BE2C (cell line): ENCODE measurements around the gene FAM9A.
A peak's percentile ranks its signal among the peaks of the same experiment; 100 is the strongest.

Experiments used
- DNase-seq: peaks from one replicate; pipeline ENCODE4 v3.0.0-alpha.2; 2020
- H3K27me3 ChIP-seq: fragments of 250-450 bp; sonication (Bioruptor Pico); 2 replicates; pipeline ENCODE4 v1.5.1; 2020; ENCODE audit warnings: mild to moderate bottlenecking
- H3K36me3 ChIP-seq: fragments of 250-450 bp; sonication (Bioruptor Pico); 2 replicates; pipeline ENCODE4 v1.5.1; 2020; ENCODE audit warnings: mild to moderate bottlenecking
- H3K4me1 ChIP-seq: fragments of 250-450 bp; sonication (Bioruptor Pico); 2 replicates; pipeline ENCODE4 v1.5.1; 2020
- H3K4me3 ChIP-seq: 2 replicates; pipeline ENCODE4 v1.5.1; 2011; ENCODE audit warnings: low read depth, low read length
- H3K9me3 ChIP-seq: fragments of 250-450 bp; sonication (Bioruptor Pico); 2 replicates; pipeline ENCODE4 v1.5.1; 2020
- TF ChIP-seq, protein P1 (sequence below): IDR thresholded peaks from 2 replicates; pipeline ENCODE4 v1.5.1; 2012; ENCODE audit warnings: mild to moderate bottlenecking, low read depth, low read length

The FAM9A gene

GRCh38 chrX:8834392-8834791 is 33.2 kb upstream of the FAM9A start:
- Histone ChIP-seq H3K36me3 (no peaks in the 10 kb centered on the region), H3K27me3 (no peaks in the 10 kb centered on the region), H3K4me3 (no peak overlapping the region), H3K9me3 (no peaks in the 10 kb centered on the region), H3K4me1 (no peaks in the 10 kb centered on the region)
- DNase-seq: no peak
- TF ChIP-seq, protein P1, sequence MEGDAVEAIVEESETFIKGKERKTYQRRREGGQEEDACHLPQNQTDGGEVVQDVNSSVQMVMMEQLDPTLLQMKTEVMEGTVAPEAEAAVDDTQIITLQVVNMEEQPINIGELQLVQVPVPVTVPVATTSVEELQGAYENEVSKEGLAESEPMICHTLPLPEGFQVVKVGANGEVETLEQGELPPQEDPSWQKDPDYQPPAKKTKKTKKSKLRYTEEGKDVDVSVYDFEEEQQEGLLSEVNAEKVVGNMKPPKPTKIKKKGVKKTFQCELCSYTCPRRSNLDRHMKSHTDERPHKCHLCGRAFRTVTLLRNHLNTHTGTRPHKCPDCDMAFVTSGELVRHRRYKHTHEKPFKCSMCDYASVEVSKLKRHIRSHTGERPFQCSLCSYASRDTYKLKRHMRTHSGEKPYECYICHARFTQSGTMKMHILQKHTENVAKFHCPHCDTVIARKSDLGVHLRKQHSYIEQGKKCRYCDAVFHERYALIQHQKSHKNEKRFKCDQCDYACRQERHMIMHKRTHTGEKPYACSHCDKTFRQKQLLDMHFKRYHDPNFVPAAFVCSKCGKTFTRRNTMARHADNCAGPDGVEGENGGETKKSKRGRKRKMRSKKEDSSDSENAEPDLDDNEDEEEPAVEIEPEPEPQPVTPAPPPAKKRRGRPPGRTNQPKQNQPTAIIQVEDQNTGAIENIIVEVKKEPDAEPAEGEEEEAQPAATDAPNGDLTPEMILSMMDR: no peak

DNA sequence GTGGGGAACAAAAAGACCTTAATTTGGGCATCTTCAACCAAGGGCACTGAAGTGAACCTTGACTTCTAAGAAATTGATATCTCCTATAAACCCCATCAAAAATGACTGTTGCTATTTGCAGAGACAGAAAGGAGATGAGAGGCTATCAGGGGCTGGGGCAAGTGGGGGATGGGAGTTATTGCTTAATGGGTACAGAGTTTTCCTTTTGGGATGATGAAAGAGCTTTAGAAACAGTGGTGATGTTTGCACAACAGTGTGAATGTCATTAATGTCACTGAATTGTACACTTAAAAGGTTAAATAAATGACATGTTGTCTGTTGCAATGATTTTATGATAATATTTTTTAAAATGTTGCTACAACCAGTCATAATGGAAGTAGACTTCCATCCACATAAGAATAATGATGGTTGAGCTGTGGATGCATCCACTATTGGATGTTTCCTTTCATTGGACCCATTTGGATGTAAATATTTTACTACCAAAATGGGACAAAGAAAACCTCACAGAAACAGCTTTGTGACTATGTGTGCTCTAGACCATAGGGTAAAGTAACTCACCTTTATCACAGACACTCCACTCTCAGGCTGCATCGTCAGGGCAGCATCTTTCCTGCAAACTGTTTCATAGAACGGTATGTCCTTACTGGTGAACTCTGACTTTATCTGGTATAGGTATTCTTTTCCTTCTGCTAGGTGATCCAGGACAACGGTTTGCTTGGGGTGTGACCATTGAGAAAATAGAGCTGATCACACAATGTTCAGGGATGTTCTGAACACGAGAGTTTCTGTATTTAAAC is 31.6 kb upstream of the FAM9A start:
- Histone ChIP-seq H3K36me3 (no peaks in the 10 kb centered on the region), H3K4me3 (no peak overlapping the region), H3K9me3 (no peaks in the 10 kb centered on the region), H3K27me3 (no peaks in the 10 kb centered on the region), H3K4me1 (no peaks in the 10 kb centered on the region)
- no peak for DNase-seq
- TF ChIP-seq, protein P1: no peak

GRCh38 chrX:8823698-8824097 is 22.5 kb upstream of the FAM9A start:
- no peaks in the 10 kb centered on the region for H3K27me3 ChIP-seq
- no peak overlapping the region for H3K4me3 ChIP-seq
- H3K9me3 ChIP-seq: no peaks in the 10 kb centered on the region
- H3K36me3 ChIP-seq: no peaks in the 10 kb centered on the region
- H3K4me1 ChIP-seq: no peaks in the 10 kb centered on the region
- TF ChIP-seq, protein P1: no peak
- no peak for DNase-seq

GRCh38 chrX:8822002-8822401 is 20.8 kb upstream of the FAM9A start:
- DNase-seq: no peak
- H3K27me3 ChIP-seq: no peaks in the 10 kb centered on the region
- H3K9me3 ChIP-seq: no peaks in the 10 kb centered on the region
- H3K4me3 ChIP-seq: no peak overlapping the region
- H3K36me3 ChIP-seq: no peaks in the 10 kb centered on the region
- TF ChIP-seq, protein P1: no peak
- no peaks in the 10 kb centered on the region for H3K4me1 ChIP-seq

GRCh38 chrX:8820910-8821527 is 19.8 kb upstream of the FAM9A start:
- Histone ChIP-seq H3K27me3 (no peaks in the 10 kb centered on the region), H3K4me1 (no peaks in the 10 kb centered on the region), H3K9me3 (no peaks in the 10 kb centered on the region), H3K36me3 (no peaks in the 10 kb centered on the region), H3K4me3 (no peak overlapping the region)
- TF ChIP-seq, protein P1: no peak
- no peak for DNase-seq

- no peak overlapping the region for H3K4me3 ChIP-seq
- peak; percentile 15 for DNase-seq
- H3K9me3 ChIP-seq: no peaks in the 10 kb centered on the region
- no peaks in the 10 kb centered on the region for H3K27me3 ChIP-seq
- TF ChIP-seq, protein P1: peak; percentile 69
- no peaks in the 10 kb centered on the region for H3K36me3 ChIP-seq
- no peaks in the 10 kb centered on the region for H3K4me1 ChIP-seq
Observed at GRCh38 chrX:8815460-8816065, 14.4 kb upstream of the FAM9A start.
